HL-60 (cell line): ENCODE data around the gene OPTC.

Experiments used
- DNase-seq, 2 experiments: peaks; one replicate each; pipeline ENCODE4 v3.0.0-alpha.2; 2010 to 2020; ENCODE audit warnings: low read depth in 1 of 2, low spot score in 1 of 2
- H3K27ac ChIP-seq: fragments of 250-450 bp; sonication (Bioruptor Pico); replicated peaks from 2 replicates; pipeline ENCODE4 v1.5.1; 2020; ENCODE audit warnings: mild to moderate bottlenecking, moderate library complexity
- H3K27me3 ChIP-seq: fragments of 250-450 bp; sonication (Bioruptor Pico); 2 replicates; pipeline ENCODE4 v1.5.1; 2021; ENCODE audit warnings: mild to moderate bottlenecking, moderate library complexity; ENCODE audit not compliant: insufficient read depth, poor library complexity, severe bottlenecking
- H3K4me3 ChIP-seq: replicated peaks from 2 replicates; pipeline ENCODE4 v1.5.1; 2011; ENCODE audit warnings: mild to moderate bottlenecking, control low read depth, low read length; ENCODE audit not compliant: insufficient read depth
- GABPA ChIP-seq: IDR thresholded peaks from 2 replicates; pipeline ENCODE4 v1.6.1; 2012; ENCODE audit warnings: low read depth
- POLR2AphosphoS5 ChIP-seq: IDR thresholded peaks from 2 replicates; pipeline ENCODE4 v1.6.1; 2012; ENCODE audit warnings: low read depth
- SPI1 ChIP-seq: IDR thresholded peaks from 2 replicates; pipeline ENCODE4 v1.6.1; 2012; ENCODE audit warnings: low read depth, mild to moderate bottlenecking, borderline replicate concordance
- TF ChIP-seq, protein P1 (sequence below): IDR thresholded peaks from 2 replicates; pipeline ENCODE4 v1.6.1; 2012; ENCODE audit warnings: low read depth; ENCODE audit not compliant: insufficient replicate concordance
- TF ChIP-seq, protein P2 (sequence below): IDR thresholded peaks from one replicate; pipeline ENCODE4 v1.5.1; 2011; ENCODE audit warnings: low read length, control low read depth, inconsistent platforms; ENCODE audit not compliant: insufficient read depth

The OPTC gene

DNA sequence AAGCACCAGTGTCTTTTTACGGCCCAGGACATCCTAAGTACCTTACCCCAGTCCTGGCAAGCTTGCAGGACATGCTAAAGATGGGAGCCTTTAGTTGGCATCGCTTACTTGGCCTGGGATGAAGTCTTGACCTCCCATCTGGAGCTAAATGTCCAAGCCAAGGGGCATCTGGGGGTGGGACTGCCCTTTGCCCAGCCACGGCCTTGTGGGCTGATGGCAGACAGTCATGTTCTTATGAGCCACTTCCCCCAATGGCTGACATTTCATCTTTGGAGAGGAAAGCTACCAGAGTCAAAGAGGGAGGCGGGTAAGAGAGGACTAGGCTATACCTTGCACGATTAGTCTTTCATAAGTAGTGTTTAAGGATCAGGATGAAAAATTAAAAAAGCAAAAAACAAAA, 32.2 kb downstream of the OPTC start:
- no peak for DNase-seq
- TF ChIP-seq, protein P1, sequence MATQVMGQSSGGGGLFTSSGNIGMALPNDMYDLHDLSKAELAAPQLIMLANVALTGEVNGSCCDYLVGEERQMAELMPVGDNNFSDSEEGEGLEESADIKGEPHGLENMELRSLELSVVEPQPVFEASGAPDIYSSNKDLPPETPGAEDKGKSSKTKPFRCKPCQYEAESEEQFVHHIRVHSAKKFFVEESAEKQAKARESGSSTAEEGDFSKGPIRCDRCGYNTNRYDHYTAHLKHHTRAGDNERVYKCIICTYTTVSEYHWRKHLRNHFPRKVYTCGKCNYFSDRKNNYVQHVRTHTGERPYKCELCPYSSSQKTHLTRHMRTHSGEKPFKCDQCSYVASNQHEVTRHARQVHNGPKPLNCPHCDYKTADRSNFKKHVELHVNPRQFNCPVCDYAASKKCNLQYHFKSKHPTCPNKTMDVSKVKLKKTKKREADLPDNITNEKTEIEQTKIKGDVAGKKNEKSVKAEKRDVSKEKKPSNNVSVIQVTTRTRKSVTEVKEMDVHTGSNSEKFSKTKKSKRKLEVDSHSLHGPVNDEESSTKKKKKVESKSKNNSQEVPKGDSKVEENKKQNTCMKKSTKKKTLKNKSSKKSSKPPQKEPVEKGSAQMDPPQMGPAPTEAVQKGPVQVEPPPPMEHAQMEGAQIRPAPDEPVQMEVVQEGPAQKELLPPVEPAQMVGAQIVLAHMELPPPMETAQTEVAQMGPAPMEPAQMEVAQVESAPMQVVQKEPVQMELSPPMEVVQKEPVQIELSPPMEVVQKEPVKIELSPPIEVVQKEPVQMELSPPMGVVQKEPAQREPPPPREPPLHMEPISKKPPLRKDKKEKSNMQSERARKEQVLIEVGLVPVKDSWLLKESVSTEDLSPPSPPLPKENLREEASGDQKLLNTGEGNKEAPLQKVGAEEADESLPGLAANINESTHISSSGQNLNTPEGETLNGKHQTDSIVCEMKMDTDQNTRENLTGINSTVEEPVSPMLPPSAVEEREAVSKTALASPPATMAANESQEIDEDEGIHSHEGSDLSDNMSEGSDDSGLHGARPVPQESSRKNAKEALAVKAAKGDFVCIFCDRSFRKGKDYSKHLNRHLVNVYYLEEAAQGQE, result no peak
- no peak for TF ChIP-seq GABPA
- no peak for TF ChIP-seq POLR2AphosphoS5
- TF ChIP-seq, protein P2, sequence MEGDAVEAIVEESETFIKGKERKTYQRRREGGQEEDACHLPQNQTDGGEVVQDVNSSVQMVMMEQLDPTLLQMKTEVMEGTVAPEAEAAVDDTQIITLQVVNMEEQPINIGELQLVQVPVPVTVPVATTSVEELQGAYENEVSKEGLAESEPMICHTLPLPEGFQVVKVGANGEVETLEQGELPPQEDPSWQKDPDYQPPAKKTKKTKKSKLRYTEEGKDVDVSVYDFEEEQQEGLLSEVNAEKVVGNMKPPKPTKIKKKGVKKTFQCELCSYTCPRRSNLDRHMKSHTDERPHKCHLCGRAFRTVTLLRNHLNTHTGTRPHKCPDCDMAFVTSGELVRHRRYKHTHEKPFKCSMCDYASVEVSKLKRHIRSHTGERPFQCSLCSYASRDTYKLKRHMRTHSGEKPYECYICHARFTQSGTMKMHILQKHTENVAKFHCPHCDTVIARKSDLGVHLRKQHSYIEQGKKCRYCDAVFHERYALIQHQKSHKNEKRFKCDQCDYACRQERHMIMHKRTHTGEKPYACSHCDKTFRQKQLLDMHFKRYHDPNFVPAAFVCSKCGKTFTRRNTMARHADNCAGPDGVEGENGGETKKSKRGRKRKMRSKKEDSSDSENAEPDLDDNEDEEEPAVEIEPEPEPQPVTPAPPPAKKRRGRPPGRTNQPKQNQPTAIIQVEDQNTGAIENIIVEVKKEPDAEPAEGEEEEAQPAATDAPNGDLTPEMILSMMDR, result no peak
- no peak for TF ChIP-seq SPI1
- Histone ChIP-seq H3K4me3 (no peak overlapping the region), H3K27ac (no peak overlapping the region), H3K27me3 (no peaks in the 10 kb centered on the region)

DNA sequence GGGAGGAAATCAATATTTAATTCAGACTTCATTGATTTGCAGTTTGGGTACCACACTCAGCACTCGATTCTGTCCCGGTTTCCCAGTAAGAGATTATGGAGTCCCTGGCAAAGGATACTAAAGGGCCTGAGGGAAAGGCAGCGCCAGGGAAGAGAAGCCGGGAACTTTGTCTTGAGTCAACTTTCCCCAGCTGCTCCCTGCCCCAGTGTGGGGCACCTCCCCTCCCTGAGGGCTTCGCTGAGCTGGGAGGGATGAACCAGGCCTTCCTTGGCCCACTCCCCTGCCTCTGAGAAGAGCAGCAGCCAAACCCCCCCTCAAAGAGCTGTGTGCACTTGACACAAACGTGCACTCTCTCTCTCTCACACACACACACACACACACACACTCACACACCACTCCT, 32.6 kb downstream of the OPTC start:
- Histone ChIP-seq H3K4me3 (no peak overlapping the region), H3K27ac (no peak overlapping the region), H3K27me3 (no peaks in the 10 kb centered on the region)
- no peak for TF ChIP-seq POLR2AphosphoS5
- TF ChIP-seq, protein P1, result no peak
- no peak for TF ChIP-seq SPI1
- TF ChIP-seq, protein P2, result no peak
- no peak for TF ChIP-seq GABPA
- DNase-seq, result no peak

DNA sequence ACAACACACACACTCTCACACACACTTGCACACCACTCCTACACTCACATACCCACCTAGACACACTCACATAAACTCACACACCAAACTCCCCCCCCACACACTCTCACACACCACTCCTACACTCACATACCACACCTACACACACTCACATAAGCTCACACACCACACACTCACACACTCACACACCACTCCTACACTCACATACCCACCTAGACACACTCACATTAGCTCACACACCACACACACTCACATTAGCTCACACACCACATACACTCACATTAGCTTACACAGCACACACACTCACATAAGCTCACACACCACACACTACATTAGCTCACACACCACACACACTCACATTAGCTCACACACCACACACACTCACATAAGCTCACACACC, 33.1 kb downstream of the OPTC start:
- DNase-seq, result no peak
- no peak for TF ChIP-seq POLR2AphosphoS5
- TF ChIP-seq, protein P1, result no peak
- TF ChIP-seq, protein P2, result no peak
- TF ChIP-seq GABPA, result no peak
- no peak for TF ChIP-seq SPI1
- Histone ChIP-seq H3K27ac (no peak overlapping the region), H3K4me3 (no peak overlapping the region), H3K27me3 (no peaks in the 10 kb centered on the region)
